ENCODE results near the gene SELENOW. TPM values are rescaled to one million over a fixed set of nuclear protein-coding genes. Genes with fewer than 3 reads are reported as not detected.

SELENOW gene
- total and polyA plus RNA-seq, 2 of the 8 experiments (the other 6 are each of a cell fraction or from before 2014, with no cell fraction given): 371 to 588 TPM

GRCh38 chr19:47805313-47805712 lies 26.8 kb downstream of the SELENOW start:
- H3K4me1 ChIP-seq (replicated peaks in 1 of 4; ENCODE audit: control insufficient read depth in 3 of 4, insufficient read depth in 4 of 4, low read length in 3 of 4): no peaks in the 10 kb centered on the region
- no peak overlapping the region for H3K18ac ChIP-seq (ENCODE audit: extremely low read depth, low read length)
- CTCF ChIA-PET (ENCODE audit: partially characterized antibody): interaction anchor here (1.2 to 4.6 kb wide), 4 partner anchors 9 to 63 kb away, joined by 4 to 19 read pairs (median 6); no protein-coding TSS in a partner anchor
- FAIRE-seq (no peak), DNase-seq (ENCODE audit: low read depth in 1 of 2, low spot score in 2 of 2) (no peak)
- no peak overlapping the region for H3K9ac ChIP-seq (replicated peaks in 1 of 4; ENCODE audit: extremely low read depth in 1 of 4, low read depth in 3 of 4, low read length in 3 of 4)
- WGBS, 2 experiments (ENCODE audit: extremely low coverage in 1 of 2, insufficient coverage in 1 of 2, insufficient read length in 1 of 2, insufficient replicate concordance in 2 of 2, low coverage in 1 of 2, low lambda C conversion rate in 2 of 2, missing lambda C conversion rate in 1 of 2): 91% methylated on average over 10 of the region's 10 CpGs; no CpG with 5 or more reads in 1 of the 2 experiments
- H3K56ac ChIP-seq (replicated peaks; ENCODE audit: insufficient read length, low read depth, low read length): no peak overlapping the region
- no peaks in the 10 kb centered on the region for H3K23me2 ChIP-seq (ENCODE audit: low read depth, low read length)
- H2AK5ac ChIP-seq (ENCODE audit: low read depth, low read length): no peak overlapping the region
- no peak overlapping the region for H2AFZ ChIP-seq (ENCODE audit: low read length)
- no peak overlapping the region for H3K4me2 ChIP-seq (ENCODE audit: insufficient read depth in 1 of 2, low read depth in 2 of 2, low read length in 2 of 2)
- H4K5ac ChIP-seq (ENCODE audit: insufficient read length, low read depth, low read length): no peak overlapping the region
- H3K14ac ChIP-seq (ENCODE audit: insufficient read length): no peak overlapping the region
- no peak overlapping the region for H4K91ac ChIP-seq (replicated peaks; ENCODE audit: insufficient read length, low read length)
- H2BK12ac ChIP-seq (ENCODE audit: low read depth, low read length): no peak overlapping the region
- H3K4ac ChIP-seq (replicated peaks; ENCODE audit: insufficient read length, low read depth, low read length): no peak overlapping the region
- no peaks in the 10 kb centered on the region for H4K20me1 ChIP-seq (replicated peaks in 1 of 2; ENCODE audit: control insufficient read depth in 1 of 2, insufficient read depth in 2 of 2, low read length in 2 of 2)
- no peak overlapping the region for H2BK15ac ChIP-seq (ENCODE audit: low read length)
- H3K79me1 ChIP-seq (ENCODE audit: low read depth, low read length): no peaks in the 10 kb centered on the region
- no peak overlapping the region for H3K4me3 ChIP-seq (ENCODE audit: extremely low read depth in 1 of 4, insufficient read depth in 2 of 4, low read depth in 3 of 4, low read length in 4 of 4)
- H3K27me3 ChIP-seq (replicated peaks in 1 of 4; ENCODE audit: control insufficient read depth in 3 of 4, extremely low read depth in 1 of 4, insufficient read depth in 3 of 4, low read length in 3 of 4): no peaks in the 10 kb centered on the region
- no peak overlapping the region for H2BK20ac ChIP-seq (ENCODE audit: low read length)
- H3K9me3 ChIP-seq (ENCODE audit: insufficient read depth in 2 of 2, low read depth in 1 of 2, low read length in 1 of 2): no peaks in the 10 kb centered on the region
- no peak overlapping the region for H3K23ac ChIP-seq (ENCODE audit: insufficient read length)
- H3K79me2 ChIP-seq (ENCODE audit: control insufficient read depth in 1 of 2, insufficient read depth in 2 of 2, low read length in 2 of 2): no peaks in the 10 kb centered on the region
- no peak overlapping the region for H4K8ac ChIP-seq (ENCODE audit: extremely low read depth, insufficient read depth, low read length)
- H2BK5ac ChIP-seq (ENCODE audit: low read depth, low read length): no peak overlapping the region
- no peaks in the 10 kb centered on the region for H3K36me3 ChIP-seq (ENCODE audit: control insufficient read depth in 2 of 4, insufficient read depth in 4 of 4, low read length in 3 of 4)
- H3K27ac ChIP-seq (ENCODE audit: low read depth, low read length): no peak overlapping the region
- no peak overlapping the region for H2BK120ac ChIP-seq (replicated peaks; ENCODE audit: low read depth, low read length)
- POLR2A ChIA-PET (ENCODE audit: partially characterized antibody): no interaction called here
- TF ChIP-seq BCL11A (IDR thresholded peaks at IDR 0.05; ENCODE audit: low read depth in 2 of 2, low read length in 2 of 2) (no peak), BACH1 (IDR thresholded peaks at IDR 0.05; ENCODE audit: low read length) (no peak), HDAC6 (IDR thresholded peaks at IDR 0.05; ENCODE audit: low read depth, low read length) (no peak), SRF (IDR thresholded peaks at IDR 0.05; ENCODE audit: low read depth, low read length) (no peak), CHD1 (IDR thresholded peaks at IDR 0.05; ENCODE audit: low read depth, low read length) (no peak), BRCA1 (IDR thresholded peaks at IDR 0.05; ENCODE audit: low read depth, low read length) (no peak), PHF8 (conservative IDR thresholded peaks at IDR 0.05; ENCODE audit: low read depth, low read length) (no peak), ZNF274 (IDR thresholded peaks at IDR 0.05; ENCODE audit: borderline replicate concordance, extremely low read depth, low read length) (no peak), POU5F1 (IDR thresholded peaks at IDR 0.05; ENCODE audit: low read depth, low read length) (no peak), EGR1 (IDR thresholded peaks at IDR 0.05; ENCODE audit: borderline replicate concordance, low read depth, low read length) (no peak)

Data from H1 (cell line).